ENCODE measurements around the gene RPSA. TPM values are rescaled to one million over a fixed set of nuclear protein-coding genes. Genes with fewer than 3 reads are reported as not detected.

RPSA gene
- total and polyA plus RNA-seq, 9 of the 15 experiments (the other 6 are each of a cell fraction or from before 2014, with no cell fraction given), result 2,290 to 4,272 (median 2,730) TPM

- TF ChIP-seq, protein P1, sequence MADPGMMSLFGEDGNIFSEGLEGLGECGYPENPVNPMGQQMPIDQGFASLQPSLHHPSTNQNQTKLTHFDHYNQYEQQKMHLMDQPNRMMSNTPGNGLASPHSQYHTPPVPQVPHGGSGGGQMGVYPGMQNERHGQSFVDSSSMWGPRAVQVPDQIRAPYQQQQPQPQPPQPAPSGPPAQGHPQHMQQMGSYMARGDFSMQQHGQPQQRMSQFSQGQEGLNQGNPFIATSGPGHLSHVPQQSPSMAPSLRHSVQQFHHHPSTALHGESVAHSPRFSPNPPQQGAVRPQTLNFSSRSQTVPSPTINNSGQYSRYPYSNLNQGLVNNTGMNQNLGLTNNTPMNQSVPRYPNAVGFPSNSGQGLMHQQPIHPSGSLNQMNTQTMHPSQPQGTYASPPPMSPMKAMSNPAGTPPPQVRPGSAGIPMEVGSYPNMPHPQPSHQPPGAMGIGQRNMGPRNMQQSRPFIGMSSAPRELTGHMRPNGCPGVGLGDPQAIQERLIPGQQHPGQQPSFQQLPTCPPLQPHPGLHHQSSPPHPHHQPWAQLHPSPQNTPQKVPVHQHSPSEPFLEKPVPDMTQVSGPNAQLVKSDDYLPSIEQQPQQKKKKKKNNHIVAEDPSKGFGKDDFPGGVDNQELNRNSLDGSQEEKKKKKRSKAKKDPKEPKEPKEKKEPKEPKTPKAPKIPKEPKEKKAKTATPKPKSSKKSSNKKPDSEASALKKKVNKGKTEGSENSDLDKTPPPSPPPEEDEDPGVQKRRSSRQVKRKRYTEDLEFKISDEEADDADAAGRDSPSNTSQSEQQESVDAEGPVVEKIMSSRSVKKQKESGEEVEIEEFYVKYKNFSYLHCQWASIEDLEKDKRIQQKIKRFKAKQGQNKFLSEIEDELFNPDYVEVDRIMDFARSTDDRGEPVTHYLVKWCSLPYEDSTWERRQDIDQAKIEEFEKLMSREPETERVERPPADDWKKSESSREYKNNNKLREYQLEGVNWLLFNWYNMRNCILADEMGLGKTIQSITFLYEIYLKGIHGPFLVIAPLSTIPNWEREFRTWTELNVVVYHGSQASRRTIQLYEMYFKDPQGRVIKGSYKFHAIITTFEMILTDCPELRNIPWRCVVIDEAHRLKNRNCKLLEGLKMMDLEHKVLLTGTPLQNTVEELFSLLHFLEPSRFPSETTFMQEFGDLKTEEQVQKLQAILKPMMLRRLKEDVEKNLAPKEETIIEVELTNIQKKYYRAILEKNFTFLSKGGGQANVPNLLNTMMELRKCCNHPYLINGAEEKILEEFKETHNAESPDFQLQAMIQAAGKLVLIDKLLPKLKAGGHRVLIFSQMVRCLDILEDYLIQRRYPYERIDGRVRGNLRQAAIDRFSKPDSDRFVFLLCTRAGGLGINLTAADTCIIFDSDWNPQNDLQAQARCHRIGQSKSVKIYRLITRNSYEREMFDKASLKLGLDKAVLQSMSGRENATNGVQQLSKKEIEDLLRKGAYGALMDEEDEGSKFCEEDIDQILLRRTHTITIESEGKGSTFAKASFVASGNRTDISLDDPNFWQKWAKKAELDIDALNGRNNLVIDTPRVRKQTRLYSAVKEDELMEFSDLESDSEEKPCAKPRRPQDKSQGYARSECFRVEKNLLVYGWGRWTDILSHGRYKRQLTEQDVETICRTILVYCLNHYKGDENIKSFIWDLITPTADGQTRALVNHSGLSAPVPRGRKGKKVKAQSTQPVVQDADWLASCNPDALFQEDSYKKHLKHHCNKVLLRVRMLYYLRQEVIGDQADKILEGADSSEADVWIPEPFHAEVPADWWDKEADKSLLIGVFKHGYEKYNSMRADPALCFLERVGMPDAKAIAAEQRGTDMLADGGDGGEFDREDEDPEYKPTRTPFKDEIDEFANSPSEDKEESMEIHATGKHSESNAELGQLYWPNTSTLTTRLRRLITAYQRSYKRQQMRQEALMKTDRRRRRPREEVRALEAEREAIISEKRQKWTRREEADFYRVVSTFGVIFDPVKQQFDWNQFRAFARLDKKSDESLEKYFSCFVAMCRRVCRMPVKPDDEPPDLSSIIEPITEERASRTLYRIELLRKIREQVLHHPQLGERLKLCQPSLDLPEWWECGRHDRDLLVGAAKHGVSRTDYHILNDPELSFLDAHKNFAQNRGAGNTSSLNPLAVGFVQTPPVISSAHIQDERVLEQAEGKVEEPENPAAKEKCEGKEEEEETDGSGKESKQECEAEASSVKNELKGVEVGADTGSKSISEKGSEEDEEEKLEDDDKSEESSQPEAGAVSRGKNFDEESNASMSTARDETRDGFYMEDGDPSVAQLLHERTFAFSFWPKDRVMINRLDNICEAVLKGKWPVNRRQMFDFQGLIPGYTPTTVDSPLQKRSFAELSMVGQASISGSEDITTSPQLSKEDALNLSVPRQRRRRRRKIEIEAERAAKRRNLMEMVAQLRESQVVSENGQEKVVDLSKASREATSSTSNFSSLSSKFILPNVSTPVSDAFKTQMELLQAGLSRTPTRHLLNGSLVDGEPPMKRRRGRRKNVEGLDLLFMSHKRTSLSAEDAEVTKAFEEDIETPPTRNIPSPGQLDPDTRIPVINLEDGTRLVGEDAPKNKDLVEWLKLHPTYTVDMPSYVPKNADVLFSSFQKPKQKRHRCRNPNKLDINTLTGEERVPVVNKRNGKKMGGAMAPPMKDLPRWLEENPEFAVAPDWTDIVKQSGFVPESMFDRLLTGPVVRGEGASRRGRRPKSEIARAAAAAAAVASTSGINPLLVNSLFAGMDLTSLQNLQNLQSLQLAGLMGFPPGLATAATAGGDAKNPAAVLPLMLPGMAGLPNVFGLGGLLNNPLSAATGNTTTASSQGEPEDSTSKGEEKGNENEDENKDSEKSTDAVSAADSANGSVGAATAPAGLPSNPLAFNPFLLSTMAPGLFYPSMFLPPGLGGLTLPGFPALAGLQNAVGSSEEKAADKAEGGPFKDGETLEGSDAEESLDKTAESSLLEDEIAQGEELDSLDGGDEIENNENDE (IDR thresholded peaks at IDR 0.05; ENCODE audit: low read depth, low read length), result peak; percentile 23
- TF ChIP-seq ZNF347 (CRISPR knock-in tag; IDR thresholded peaks at IDR 0.05; ENCODE audit: low read depth), result 0 out of 2 replicates have a peak, but pooled peaks have one; percentile 37
- TF ChIP-seq CBX3 (IDR thresholded peaks at IDR 0.05; ENCODE audit: borderline replicate concordance in 1 of 2, low read length in 2 of 2), result peak in 1 of 2 experiments; percentile 25; a peak in 1 of 3 replicates
- TF ChIP-seq HLTF (IDR thresholded peaks at IDR 0.05), result no peak
- peak; percentile 72; the same call in 1 of the 2 replicates for TF ChIP-seq ZNF253 (CRISPR knock-in tag; conservative IDR thresholded peaks at IDR 0.05)
- TF ChIP-seq YY1 (IDR thresholded peaks at IDR 0.05; ENCODE audit: borderline replicate concordance in 1 of 3, control insufficient read depth in 1 of 3, extremely low read depth in 1 of 3, insufficient read depth in 3 of 3, insufficient read length in 1 of 3, insufficient replicate concordance in 2 of 3, low read depth in 1 of 3, low read length in 2 of 3), result peak in 1 of 3 experiments; percentile 8
- TF ChIP-seq PTBP1 (IDR thresholded peaks at IDR 0.05; ENCODE audit: low read depth, low read length), result no peak
- TF ChIP-seq SMAD1 (IDR thresholded peaks at IDR 0.05; ENCODE audit: low read depth, low read length, partially characterized antibody), result peak; percentile 28
- peak; percentile 24; the same call in 1 of the 2 replicates for TF ChIP-seq MYNN (IDR thresholded peaks at IDR 0.05)
- TF ChIP-seq MYNN (CRISPR knock-in tag; IDR thresholded peaks at IDR 0.05), result no peak
- peak; percentile 74 for TF ChIP-seq POLR2B (IDR thresholded peaks at IDR 0.05; ENCODE audit: low read depth, partially characterized antibody)
- TF ChIP-seq CCNT2 (IDR thresholded peaks at IDR 0.05; ENCODE audit: borderline replicate concordance, extremely low read depth, insufficient read length, low read depth, low read length), result peak; percentile 62
- no peak for TF ChIP-seq TGIF2 (CRISPR knock-in tag; IDR thresholded peaks at IDR 0.05)
- 0 out of 2 replicates have a peak, but pooled peaks have one; percentile 1 for TF ChIP-seq TFE3 (CRISPR knock-in tag; IDR thresholded peaks at IDR 0.05)
Observed at GRCh38 chr3:39413691-39414420, 7.3 kb downstream of the RPSA start (continued).
